Endothelial cell of umbilical vein (primary cell): ENCODE measurements around the gene PROZ. TPM values are rescaled to one million over a fixed set of nuclear protein-coding genes. Genes with fewer than 3 reads are reported as not detected.
"Not testable (repeated sequence)": the region's sequence is repeated elsewhere in the genome, so short reads cannot be mapped to it uniquely, and the experiment has no call there.

Source experiments
- BruUV-seq: library from RNA; stranded (reverse); fragments of 400-500 nt; replicated peaks from 2 replicates; lab custom pipeline; 2021; lab: Mats Ljungman, UMichigan
- CTCF ChIA-PET: fragments of 300-600, 350-600 bp; sonication (Branson Sonifier 250); formaldehyde crosslinking; loops from one replicate; lab custom pipeline; 2021; ENCODE audit warnings: antibody characterized with exemption, inconsistent platforms; lab: Charles Lee
- POLR2A ChIA-PET: fragments of 300-600, 350-600 bp; sonication (Branson Sonifier 250); formaldehyde crosslinking; loops from one replicate; lab custom pipeline; 2021; ENCODE audit warnings: antibody characterized with exemption, inconsistent platforms; lab: Charles Lee
- DNase-seq: peaks from one replicate; pipeline ENCODE4 v3.0.0-alpha.2; 2011; ENCODE audit warnings: low read depth, low spot score
- FAIRE-seq: peaks from 2 replicates; lab custom pipeline; 2011; peaks lifted over from hg19 to GRCh38; lab: Jason Lieb, UNC
- H2AFZ ChIP-seq: 2 replicates; pipeline ENCODE4 v1.6.0; 2012; ENCODE audit warnings: low read depth, low read length, control low read depth, inconsistent platforms
- H3K27ac ChIP-seq: 2 replicates; pipeline ENCODE4 v1.5.1; 2011; ENCODE audit warnings: low read depth, mild to moderate bottlenecking, control low read depth, low read length, moderate library complexity; ENCODE audit not compliant: insufficient read depth
- H3K27me3 ChIP-seq, 2 experiments: 2 replicates each; pipeline versions ENCODE4 v1.6.0 to v1.6.1; 2011; ENCODE audit warnings: low read length in 2 of 2, mixed read lengths in 1 of 2; ENCODE audit not compliant: control insufficient read depth in 2 of 2, insufficient read depth in 2 of 2
- H3K36me3 ChIP-seq, 2 experiments: 2 replicates in 1 of 2; 3 replicates in 1 of 2; pipeline ENCODE4 v1.5.1; 2011; ENCODE audit warnings: low read length in 2 of 2, mild to moderate bottlenecking in 1 of 2, moderate library complexity in 1 of 2; ENCODE audit not compliant: control insufficient read depth in 2 of 2, insufficient read depth in 2 of 2; ENCODE audit errors: extremely low read depth in 1 of 2
- H3K4me1 ChIP-seq: 3 replicates; pipeline ENCODE4 v1.5.1; 2011; ENCODE audit warnings: mild to moderate bottlenecking, low read length; ENCODE audit not compliant: control insufficient read depth, insufficient read depth; ENCODE audit errors: extremely low read depth
- H3K4me2 ChIP-seq: 2 replicates; pipeline ENCODE4 v1.6.1; 2011; ENCODE audit warnings: low read length, control low read depth, mixed read lengths; ENCODE audit not compliant: insufficient read depth
- H3K4me3 ChIP-seq, 3 experiments: fragments of 200-600 bp in 1 of 3; sonication (generic), shearing (Covaris generic) in 1 of 3; replicated peaks in 1 of 3; 2 replicates each; pipeline ENCODE4 v1.5.1; 2011 to 2016; ENCODE audit warnings: control low read depth in 3 of 3, low read length in 3 of 3, mild to moderate bottlenecking in 2 of 3, inconsistent platforms in 1 of 3, low read depth in 1 of 3, moderate library complexity in 1 of 3; ENCODE audit not compliant: insufficient read depth in 1 of 3
- H3K79me2 ChIP-seq: 2 replicates; pipeline ENCODE4 v1.6.0; 2012; ENCODE audit warnings: low read length, inconsistent platforms; ENCODE audit not compliant: control insufficient read depth, insufficient read depth
- H3K9ac ChIP-seq: replicated peaks from 2 replicates; pipeline ENCODE3; 2011; ENCODE audit warnings: low read length, control low read depth; ENCODE audit not compliant: insufficient read depth; ENCODE audit errors: extremely low read depth
- H3K9me1 ChIP-seq: replicated peaks from 3 replicates; pipeline ENCODE4 v1.6.0; 2011; ENCODE audit warnings: mild to moderate bottlenecking, low read length; ENCODE audit not compliant: control insufficient read depth, insufficient read depth; ENCODE audit errors: extremely low read depth
- H3K9me3 ChIP-seq: replicated peaks from 2 replicates; pipeline ENCODE4 v1.5.1; 2012; ENCODE audit warnings: low read length, inconsistent platforms; ENCODE audit not compliant: control insufficient read depth, insufficient read depth
- H4K20me1 ChIP-seq: replicated peaks from 2 replicates; pipeline ENCODE3; 2011; ENCODE audit warnings: mild to moderate bottlenecking, low read length; ENCODE audit not compliant: control insufficient read depth, insufficient read depth; ENCODE audit errors: extremely low read depth
- CTCF ChIP-seq, 2 donors: IDR thresholded peaks; 1 replicate in 1 of 2; 2 replicates in 1 of 2; pipeline ENCODE4 v1.5.1; 2011; ENCODE audit warnings: low read length in 2 of 2, mild to moderate bottlenecking in 2 of 2, moderate library complexity in 2 of 2, control low read depth in 1 of 2, inconsistent platforms in 1 of 2, low read depth in 1 of 2; ENCODE audit not compliant: insufficient read depth in 1 of 2; ENCODE audit errors: extremely low read depth in 1 of 2
- EZH2 ChIP-seq: IDR thresholded peaks from 2 replicates; pipeline ENCODE4 v1.6.1; 2012; ENCODE audit warnings: borderline replicate concordance, low read depth, mild to moderate bottlenecking, moderate library complexity, low read length, inconsistent platforms; ENCODE audit not compliant: severe bottlenecking
- FOS ChIP-seq: IDR thresholded peaks from 2 replicates; pipeline ENCODE4 v1.6.1; 2011; ENCODE audit warnings: mild to moderate bottlenecking, low read length, moderate library complexity, borderline replicate concordance; ENCODE audit not compliant: insufficient read depth
- GATA2 ChIP-seq: IDR thresholded peaks from 2 replicates; pipeline ENCODE4 v1.7.0; 2011; ENCODE audit warnings: low read depth, mild to moderate bottlenecking, moderate library complexity, mixed read lengths, low read length; ENCODE audit not compliant: insufficient read length, insufficient read depth
- JUN ChIP-seq: IDR thresholded peaks from 2 replicates; pipeline ENCODE4 v1.6.1; 2011; ENCODE audit warnings: borderline replicate concordance, low read depth; ENCODE audit not compliant: insufficient read length, insufficient read depth
- MYC ChIP-seq: IDR thresholded peaks from one replicate; pipeline ENCODE4 v1.6.1; 2011; ENCODE audit warnings: mild to moderate bottlenecking, low read depth, low read length
- POLR2A ChIP-seq: IDR thresholded peaks from 2 replicates; pipeline ENCODE4 v1.6.1; 2012; ENCODE audit warnings: low read depth, mild to moderate bottlenecking, control low read depth, low read length
- POLR2AphosphoS5 ChIP-seq: IDR thresholded peaks from 2 replicates; pipeline ENCODE4 v1.6.1; 2012; ENCODE audit warnings: low read depth, mild to moderate bottlenecking, control low read depth, low read length, moderate library complexity; ENCODE audit not compliant: insufficient read depth
- dilution Hi-C: fragments of 300-500 bp; cut with MboI; formaldehyde crosslinking; loops from one replicate; pipeline ENCODE4 v1.15.0; 2019; ENCODE audit warnings: low sequenced_read_pairs; ENCODE audit not compliant: extremely low pct_ligation_motif_present
- intact Hi-C: fragments of 100-400 bp; cut with micrococcal nuclease; formaldehyde crosslinking; loops from one replicate; pipeline ENCODE4 v1.10.0; 2022
- polyA plus RNA-seq, 4 experiments: library from polyadenylated mRNA; depleted of rRNA in 3 of 4; stranded (reverse) in 3 of 4; unstranded in 1 of 4; fragments of >200 nt; gene quantifications; 2 replicates each; pipeline versions ENCODE4 v1.2.1 to v1.2.3, GENCODE V29; 2011 to 2012; ENCODE audit warnings: missing spikeins in 1 of 4
- total RNA-seq: library from RNA; stranded (reverse); gene quantifications from 2 replicates; pipeline ENCODE4 v1.2.3, GENCODE V29; 2021
- TF ChIP-seq, protein P1 (sequence below): IDR thresholded peaks from 2 replicates; pipeline ENCODE4 v1.6.1; 2011; ENCODE audit not compliant: insufficient read depth, insufficient read length

PROZ gene
- total and polyA plus RNA-seq, 2 donors (not counting 3 experiments of a cell fraction or from before 2014, with no cell fraction given), result not detected

DNA sequence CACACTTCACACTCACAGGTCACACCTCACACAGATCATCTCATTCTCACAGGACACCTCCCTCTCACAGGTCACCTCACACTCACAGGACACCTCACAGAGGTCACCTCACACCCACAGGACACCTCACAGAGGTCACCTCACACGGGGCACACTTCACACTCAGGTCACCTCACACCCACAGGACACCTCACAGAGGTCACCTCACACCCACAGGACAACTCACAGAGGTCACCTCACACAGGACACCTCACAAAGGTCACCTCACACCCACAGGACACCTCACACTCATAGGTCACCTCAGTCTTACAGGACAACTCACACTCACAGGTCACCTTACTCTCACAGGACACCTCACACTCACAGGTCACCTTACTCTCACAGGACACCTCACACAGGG, 46.0 kb upstream of the PROZ start:
- H3K4me3 ChIP-seq, H2AFZ ChIP-seq, H3K9ac ChIP-seq, H3K27ac ChIP-seq, POLR2A ChIA-PET, H4K20me1 ChIP-seq, DNase-seq, intact Hi-C loops, H3K9me3 ChIP-seq, dilution Hi-C loops, H3K36me3 ChIP-seq, H3K79me2 ChIP-seq, H3K4me1 ChIP-seq, BruUV-seq, H3K9me1 ChIP-seq, FAIRE-seq, CTCF ChIA-PET, H3K4me2 ChIP-seq: not testable (repeated sequence)
- H3K27me3 ChIP-seq, result peaks cover 17 to 22% of the 10 kb centered on the region in 2 experiments

DNA sequence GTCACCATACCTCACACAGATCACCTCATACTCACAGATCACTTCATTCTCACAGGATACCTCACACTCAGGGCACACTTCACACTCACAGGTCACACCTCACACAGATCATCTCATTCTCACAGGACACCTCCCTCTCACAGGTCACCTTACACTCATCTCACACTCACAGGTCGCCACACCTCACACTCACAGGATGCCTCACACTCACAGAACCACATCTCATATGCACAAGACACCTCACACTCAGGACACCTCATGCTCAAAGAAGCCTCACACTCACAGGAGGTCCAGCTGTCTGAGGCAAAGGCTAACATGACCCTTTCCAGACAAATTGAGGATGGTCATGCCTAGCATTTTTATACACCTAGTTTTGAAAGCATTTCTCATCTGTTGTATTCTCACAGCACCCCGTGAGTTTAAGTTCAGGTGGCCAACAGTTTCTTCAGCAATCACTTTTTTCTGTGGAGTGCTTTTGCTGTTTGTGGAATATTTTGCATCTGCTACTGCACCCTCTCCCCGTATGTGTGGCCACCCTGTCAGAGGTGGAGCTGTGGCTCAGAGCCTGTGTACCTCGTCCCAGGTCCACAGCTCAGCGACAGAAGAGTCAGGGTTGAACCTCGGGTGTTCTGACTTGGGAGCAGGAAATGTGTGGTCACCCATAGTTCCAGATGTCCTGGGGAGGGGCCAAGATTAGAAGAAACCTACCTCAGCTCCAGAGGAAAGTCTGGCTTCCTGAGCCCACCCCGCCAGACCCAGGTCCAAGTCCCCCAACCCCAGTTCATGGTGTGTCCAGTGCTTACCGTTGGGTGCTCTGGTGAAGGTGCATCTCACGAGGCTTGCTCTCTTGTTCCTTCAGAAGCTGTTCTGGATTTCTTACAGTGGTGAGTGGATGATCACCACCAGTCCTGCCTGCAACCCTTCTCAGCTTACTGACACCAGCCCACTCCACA, 45.3 kb upstream of the PROZ start:
- intact Hi-C loops, result no loop called here
- CTCF ChIA-PET, result interaction anchor here (1.0 kb wide), 1 partner anchor 11 kb away, joined by 4 read pairs; no protein-coding TSS in a partner anchor

More for the DNA sequence above, 45.3 kb upstream of the PROZ start:
- Histone ChIP-seq H3K36me3 (no peaks in the 10 kb centered on the region), H4K20me1 (no peaks in the 10 kb centered on the region), H3K27me3 (peaks cover 17 to 22% of the 10 kb centered on the region in 2 experiments), H2AFZ (no peak overlapping the region), H3K79me2 (no peaks in the 10 kb centered on the region), H3K4me2 (no peak overlapping the region), H3K9ac (no peak overlapping the region), H3K9me1 (no peaks in the 10 kb centered on the region), H3K9me3 (no peaks in the 10 kb centered on the region), H3K4me1 (no peaks in the 10 kb centered on the region), H3K4me3 (no peak overlapping the region), H3K27ac (no peak overlapping the region)
- POLR2A ChIA-PET, result no interaction called here
- no peak for FAIRE-seq
- DNase-seq, result no peak
- TF ChIP-seq EZH2 (no peak), CTCF (IDR thresholded peaks at IDR 0.05; ENCODE audit: extremely low read depth in 1 of 2, insufficient read depth in 1 of 2, low read depth in 1 of 2, low read length in 2 of 2) (no peak), MYC (no peak), GATA2 (no peak), JUN (no peak), POLR2A (no peak), POLR2AphosphoS5 (no peak), FOS (no peak)
- TF ChIP-seq, protein P1, sequence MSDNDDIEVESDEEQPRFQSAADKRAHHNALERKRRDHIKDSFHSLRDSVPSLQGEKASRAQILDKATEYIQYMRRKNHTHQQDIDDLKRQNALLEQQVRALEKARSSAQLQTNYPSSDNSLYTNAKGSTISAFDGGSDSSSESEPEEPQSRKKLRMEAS, result no peak
- dilution Hi-C loops, result no loop called here
- no TSS peak for BruUV-seq
